ENCODE measurements around the gene ZNF543. TPM values are rescaled to one million over a fixed set of nuclear protein-coding genes. Genes with fewer than 3 reads are reported as not detected.

Gene ZNF543
- polyA plus RNA-seq, 1 donor from 2014 or later = 9.3 TPM

GRCh38 chr19:57355916-57356315, 35.6 kb downstream of the ZNF543 start:
- Histone ChIP-seq H3K9me2 (ENCODE audit: insufficient read depth, low read length) (no peaks in the 10 kb centered on the region), H3K4me2 (ENCODE audit: low read length) (no peak overlapping the region), H3K27ac (ENCODE audit: low read length) (no peak overlapping the region), H3K27me3 (ENCODE audit: insufficient read depth, low read depth, low read length) (no peaks in the 10 kb centered on the region), H2AFZ (ENCODE audit: low read depth, low read length) (no peak overlapping the region), H3K36me3 (ENCODE audit: insufficient read depth, low read length) (no peaks in the 10 kb centered on the region), H3K9me3 (ENCODE audit: low read length) (no peaks in the 10 kb centered on the region), H3K79me2 (replicated peaks; ENCODE audit: insufficient read depth, low read length) (peaks cover 25% of the 10 kb centered on the region), H4K20me1 (ENCODE audit: insufficient read depth) (peaks cover 4% of the 10 kb centered on the region), H3K9ac (ENCODE audit: low read length) (no peak overlapping the region), H3K4me3 (ENCODE audit: low read length) (no peak overlapping the region), H3F3A (ENCODE audit: insufficient read depth, low read length, poor library complexity, severe bottlenecking) (no peaks in the 10 kb centered on the region)
- no peak for TF ChIP-seq MXI1 (conservative IDR thresholded peaks at IDR 0.05; ENCODE audit: poor library complexity, severe bottlenecking)
- TF ChIP-seq EZH2 (IDR thresholded peaks at IDR 0.05; ENCODE audit: borderline replicate concordance, insufficient read depth, low read length, poor library complexity, severe bottlenecking) = no peak
- TF ChIP-seq POLR2AphosphoS5 (IDR thresholded peaks at IDR 0.05) = no peak
- TF ChIP-seq CTCF (IDR thresholded peaks at IDR 0.05; ENCODE audit: poor library complexity, severe bottlenecking) = no peak
- no peak for TF ChIP-seq TAF1 (IDR thresholded peaks at IDR 0.05; ENCODE audit: low read depth)
- TF ChIP-seq REST (IDR thresholded peaks at IDR 0.05; ENCODE audit: borderline replicate concordance) = no peak
- TF ChIP-seq RAD21 (conservative IDR thresholded peaks at IDR 0.05) = no peak
- TF ChIP-seq SMC3 (conservative IDR thresholded peaks at IDR 0.05; ENCODE audit: poor library complexity) = no peak
- no peak for TF ChIP-seq EP300 (conservative IDR thresholded peaks at IDR 0.05; ENCODE audit: poor library complexity, severe bottlenecking)

GRCh38 chr19:57357406-57357805, 37.1 kb downstream of the ZNF543 start:
- H3K4me3 ChIP-seq (ENCODE audit: low read length) = no peak overlapping the region

More at GRCh38 chr19:57357406-57357805, 37.1 kb downstream of the ZNF543 start:
- Histone ChIP-seq H3K27ac (ENCODE audit: low read length) (no peak overlapping the region), H2AFZ (ENCODE audit: low read depth, low read length) (no peak overlapping the region), H3K36me3 (ENCODE audit: insufficient read depth, low read length) (no peaks in the 10 kb centered on the region), H3K9ac (ENCODE audit: low read length) (no peak overlapping the region), H3K9me2 (ENCODE audit: insufficient read depth, low read length) (no peaks in the 10 kb centered on the region), H3F3A (ENCODE audit: insufficient read depth, low read length, poor library complexity, severe bottlenecking) (no peaks in the 10 kb centered on the region), H3K27me3 (ENCODE audit: insufficient read depth, low read depth, low read length) (no peaks in the 10 kb centered on the region), H3K9me3 (ENCODE audit: low read length) (no peaks in the 10 kb centered on the region), H3K4me2 (ENCODE audit: low read length) (no peak overlapping the region), H3K79me2 (replicated peaks; ENCODE audit: insufficient read depth, low read length) (peaks cover 13% of the 10 kb centered on the region), H4K20me1 (ENCODE audit: insufficient read depth) (no peaks in the 10 kb centered on the region)
- TF ChIP-seq TAF1 (IDR thresholded peaks at IDR 0.05; ENCODE audit: low read depth) (no peak), CTCF (IDR thresholded peaks at IDR 0.05; ENCODE audit: poor library complexity, severe bottlenecking) (no peak), SMC3 (conservative IDR thresholded peaks at IDR 0.05; ENCODE audit: poor library complexity) (no peak), MXI1 (conservative IDR thresholded peaks at IDR 0.05; ENCODE audit: poor library complexity, severe bottlenecking) (no peak), RAD21 (conservative IDR thresholded peaks at IDR 0.05) (no peak), REST (IDR thresholded peaks at IDR 0.05; ENCODE audit: borderline replicate concordance) (no peak), EZH2 (IDR thresholded peaks at IDR 0.05; ENCODE audit: borderline replicate concordance, insufficient read depth, low read length, poor library complexity, severe bottlenecking) (no peak), EP300 (conservative IDR thresholded peaks at IDR 0.05; ENCODE audit: poor library complexity, severe bottlenecking) (no peak), POLR2AphosphoS5 (IDR thresholded peaks at IDR 0.05) (no peak)

Measured in neural cell (in vitro differentiated cells).